GM12891 (cell line): ENCODE data around the gene TUSC2.

Experiments
- POLR2AphosphoS5 ChIP-seq: IDR thresholded peaks from 2 replicates; pipeline ENCODE4 v1.6.1; 2011; ENCODE audit warnings: low read depth, low read length, control low read depth
- SPI1 ChIP-seq: IDR thresholded peaks from 2 replicates; pipeline ENCODE4 v1.6.1; 2011; ENCODE audit warnings: low read depth, low read length, control low read depth

DNA sequence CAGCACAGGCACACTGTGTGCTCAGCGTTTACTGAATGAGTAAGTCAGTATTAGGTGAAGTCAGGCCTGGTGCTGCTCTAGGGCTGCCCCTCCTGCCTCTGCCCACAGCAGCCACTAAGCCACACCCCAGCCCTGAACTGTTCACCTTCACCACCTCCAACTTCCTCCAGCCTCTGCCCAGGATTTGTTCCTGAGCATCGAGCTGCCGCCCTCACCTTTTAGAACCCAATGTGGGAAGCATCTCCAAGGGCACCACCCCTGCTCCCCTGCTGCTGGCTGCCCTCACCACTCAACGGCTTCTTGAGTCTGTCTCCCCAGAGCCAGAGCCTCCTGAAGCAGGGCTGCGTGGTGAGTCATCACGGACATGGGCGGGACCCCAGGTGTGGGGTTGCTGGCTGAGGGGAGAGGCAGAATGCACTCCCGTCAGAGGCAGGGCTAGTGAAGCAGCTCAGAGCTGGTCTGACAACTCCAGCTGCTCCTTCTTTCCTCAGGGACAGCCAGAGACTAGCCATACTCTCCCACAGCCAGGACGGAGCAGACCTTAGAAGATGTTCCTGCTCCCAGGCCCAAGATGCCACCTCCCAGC lies 11.3 kb downstream of the TUSC2 start:
- TF ChIP-seq SPI1: no peak
- no peak for TF ChIP-seq POLR2AphosphoS5
